Endothelial cell of umbilical vein (primary cell): Measurements from ENCODE around the gene TYW3.

Experiments used
- EZH2 ChIP-seq: IDR thresholded peaks from 2 replicates; pipeline ENCODE4 v1.6.1; 2012; ENCODE audit warnings: borderline replicate concordance, low read depth, mild to moderate bottlenecking, moderate library complexity, low read length, inconsistent platforms; ENCODE audit not compliant: severe bottlenecking
- JUN ChIP-seq: IDR thresholded peaks from 2 replicates; pipeline ENCODE4 v1.6.1; 2011; ENCODE audit warnings: borderline replicate concordance, low read depth; ENCODE audit not compliant: insufficient read length, insufficient read depth
- POLR2A ChIP-seq: IDR thresholded peaks from 2 replicates; pipeline ENCODE4 v1.6.1; 2012; ENCODE audit warnings: low read depth, mild to moderate bottlenecking, control low read depth, low read length
- POLR2AphosphoS5 ChIP-seq: IDR thresholded peaks from 2 replicates; pipeline ENCODE4 v1.6.1; 2012; ENCODE audit warnings: low read depth, mild to moderate bottlenecking, control low read depth, low read length, moderate library complexity; ENCODE audit not compliant: insufficient read depth
- TF ChIP-seq, protein P1 (sequence below), 2 donors: IDR thresholded peaks; 1 replicate in 1 of 2; 2 replicates in 1 of 2; pipeline ENCODE4 v1.5.1; 2011; ENCODE audit warnings: low read length in 2 of 2, mild to moderate bottlenecking in 2 of 2, moderate library complexity in 2 of 2, control low read depth in 1 of 2, inconsistent platforms in 1 of 2, low read depth in 1 of 2; ENCODE audit not compliant: insufficient read depth in 1 of 2; ENCODE audit errors: extremely low read depth in 1 of 2

DNA sequence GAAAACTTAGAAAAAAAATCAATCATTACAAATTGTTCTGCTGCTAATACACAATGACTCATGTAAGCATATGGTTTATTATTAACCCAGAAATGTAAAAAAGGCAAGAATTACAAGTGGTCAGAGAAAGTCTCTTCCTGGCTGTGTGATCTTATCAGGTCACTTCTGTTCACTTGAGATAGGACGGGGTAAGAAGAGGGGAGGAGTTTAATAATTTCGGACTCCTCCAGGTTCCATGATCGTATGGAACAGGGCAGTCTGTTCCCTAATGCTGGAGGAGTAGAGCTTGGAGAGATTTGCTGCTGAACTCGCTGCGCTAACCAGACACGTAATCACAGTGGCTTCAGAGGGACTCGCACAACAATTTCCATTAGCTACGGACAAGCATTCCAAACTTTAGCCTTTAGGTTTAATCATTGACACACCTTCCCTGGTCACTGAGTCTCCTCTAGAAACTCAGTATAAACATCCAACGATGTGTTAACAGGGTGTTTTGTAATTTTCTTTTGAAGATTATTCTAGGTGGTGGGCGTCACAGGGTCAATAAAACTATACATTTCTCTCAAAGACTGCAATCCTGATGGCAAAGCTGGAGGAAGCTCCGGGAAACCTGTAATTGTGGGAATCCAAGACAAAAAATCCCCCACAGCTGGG is 1.4 kb upstream of the TYW3 start:
- TF ChIP-seq, protein P1, sequence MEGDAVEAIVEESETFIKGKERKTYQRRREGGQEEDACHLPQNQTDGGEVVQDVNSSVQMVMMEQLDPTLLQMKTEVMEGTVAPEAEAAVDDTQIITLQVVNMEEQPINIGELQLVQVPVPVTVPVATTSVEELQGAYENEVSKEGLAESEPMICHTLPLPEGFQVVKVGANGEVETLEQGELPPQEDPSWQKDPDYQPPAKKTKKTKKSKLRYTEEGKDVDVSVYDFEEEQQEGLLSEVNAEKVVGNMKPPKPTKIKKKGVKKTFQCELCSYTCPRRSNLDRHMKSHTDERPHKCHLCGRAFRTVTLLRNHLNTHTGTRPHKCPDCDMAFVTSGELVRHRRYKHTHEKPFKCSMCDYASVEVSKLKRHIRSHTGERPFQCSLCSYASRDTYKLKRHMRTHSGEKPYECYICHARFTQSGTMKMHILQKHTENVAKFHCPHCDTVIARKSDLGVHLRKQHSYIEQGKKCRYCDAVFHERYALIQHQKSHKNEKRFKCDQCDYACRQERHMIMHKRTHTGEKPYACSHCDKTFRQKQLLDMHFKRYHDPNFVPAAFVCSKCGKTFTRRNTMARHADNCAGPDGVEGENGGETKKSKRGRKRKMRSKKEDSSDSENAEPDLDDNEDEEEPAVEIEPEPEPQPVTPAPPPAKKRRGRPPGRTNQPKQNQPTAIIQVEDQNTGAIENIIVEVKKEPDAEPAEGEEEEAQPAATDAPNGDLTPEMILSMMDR (IDR thresholded peaks at IDR 0.05; ENCODE audit: extremely low read depth in 1 of 2, insufficient read depth in 1 of 2, low read depth in 1 of 2, low read length in 2 of 2): no peak
- no peak for TF ChIP-seq POLR2A
- no peak for TF ChIP-seq POLR2AphosphoS5
- peak; percentile 29 for TF ChIP-seq JUN
- TF ChIP-seq EZH2: no peak
